Activated naive CD8-positive, alpha-beta T cell treated with anti-CD3 and anti-CD28 coated beads, Interleukin-2, amount 10 ng/mL, durations not matched to agents 7 days and 5 days (primary cell): ENCODE measurements around the gene SCUBE1. TPM values are rescaled to one million over a fixed set of nuclear protein-coding genes. Genes with fewer than 3 reads are reported as not detected.

Experiments used
- ATAC-seq: fragments of 150-1000 bp; cut with Tn5 transposase; one replicate; pipeline ENCODE4 v1.10.0; 2021; ENCODE audit warnings: low read depth, moderate library complexity
- POLR2A ChIA-PET: fragments of 350-600 bp; sonication (Branson Sonifier 250); formaldehyde crosslinking; loops from one replicate; lab custom pipeline; 2021; ENCODE audit warnings: antibody characterized with exemption; lab: Charles Lee
- DNase-seq: peaks from one replicate; pipeline ENCODE4 v3.0.0; 2021
- H3K27ac Mint-ChIP-seq: one replicate; pipeline ENCODE4 v1.8.0; 2022; ENCODE audit warnings: mild to moderate bottlenecking, mixed read lengths
- H3K27me3 Mint-ChIP-seq: one replicate; pipeline ENCODE4 v1.8.0; 2022; ENCODE audit warnings: mild to moderate bottlenecking, moderate library complexity, mixed read lengths
- H3K36me3 Mint-ChIP-seq: one replicate; pipeline ENCODE4 v1.8.0; 2021; ENCODE audit warnings: mild to moderate bottlenecking, mixed read lengths
- H3K4me1 Mint-ChIP-seq: one replicate; pipeline ENCODE4 v1.8.0; 2021; ENCODE audit warnings: mixed read lengths
- H3K4me3 Mint-ChIP-seq: one replicate; pipeline ENCODE4 v1.8.0; 2022; ENCODE audit warnings: mild to moderate bottlenecking, moderate library complexity, mixed read lengths
- H3K9me3 Mint-ChIP-seq: one replicate; pipeline ENCODE4 v1.8.0; 2021; ENCODE audit warnings: mixed read lengths
- total RNA-seq, 2 experiments: library from RNA; stranded (reverse); gene quantifications; one replicate each; pipeline ENCODE4 v1.2.3, GENCODE V29; 2021

Gene SCUBE1
- total RNA-seq, 2 experiments from 2014 or later, result 0.03 to 0.20 TPM

- Mint-ChIP-seq H3K27ac (no peak overlapping the region), H3K36me3 (no peaks in the 10 kb centered on the region), H3K27me3 (peaks cover 10% of the 10 kb centered on the region), H3K9me3 (no peaks in the 10 kb centered on the region), H3K4me3 (no peak overlapping the region), H3K4me1 (peaks cover 4% of the 10 kb centered on the region)
- no peak for DNase-seq
- POLR2A ChIA-PET, result no interaction called here
- no peak for ATAC-seq
These were observed 12.7 kb downstream of the SCUBE1 start for GRCh38 chr22:43330178-43331068.

DNA sequence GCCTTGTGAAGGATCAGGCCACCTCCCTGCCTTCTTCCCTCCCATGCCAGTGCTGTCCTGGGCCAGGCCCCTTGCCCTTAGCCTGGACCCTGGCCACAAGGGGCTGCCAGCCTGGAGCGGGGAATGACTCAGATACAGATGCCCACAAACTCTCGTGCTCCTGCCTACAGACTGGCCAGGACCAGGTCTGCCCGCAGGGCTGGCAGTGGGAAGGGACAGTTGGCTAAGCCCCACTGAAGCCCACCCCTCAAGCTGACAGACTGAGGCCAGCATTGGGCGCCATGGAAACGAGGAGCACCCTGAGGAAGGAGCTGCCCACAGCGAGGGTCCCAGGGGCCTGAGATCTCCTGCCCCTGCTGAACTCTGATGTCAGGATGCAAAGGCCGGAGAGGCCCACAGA, 14.1 kb downstream of the SCUBE1 start:
- Mint-ChIP-seq H3K4me1 (peaks cover 4% of the 10 kb centered on the region), H3K9me3 (no peaks in the 10 kb centered on the region), H3K27me3 (peaks cover 11% of the 10 kb centered on the region), H3K27ac (no peak overlapping the region), H3K4me3 (no peak overlapping the region), H3K36me3 (no peaks in the 10 kb centered on the region)
- no peak for ATAC-seq
- no peak for DNase-seq
- POLR2A ChIA-PET, result no interaction called here

DNA sequence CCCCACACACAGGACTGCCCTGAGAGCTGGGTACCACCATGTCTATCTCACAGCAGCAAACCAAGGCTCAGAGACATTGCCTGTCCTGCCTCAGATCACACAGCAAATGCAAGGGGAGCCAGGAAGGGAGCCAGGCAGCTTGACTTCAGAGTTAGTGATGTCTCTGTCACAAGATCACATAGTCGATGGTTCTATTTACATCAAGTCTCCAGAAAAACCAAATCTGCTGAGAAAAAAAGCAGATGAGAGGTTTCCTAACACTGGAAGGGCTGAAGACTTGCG, 16.1 kb downstream of the SCUBE1 start:
- DNase-seq, result no peak
- H3K4me1 Mint-ChIP-seq, result peaks cover 4% of the 10 kb centered on the region
- H3K27me3 Mint-ChIP-seq, result peaks cover 11% of the 10 kb centered on the region
- H3K36me3 Mint-ChIP-seq, result no peaks in the 10 kb centered on the region
- H3K27ac Mint-ChIP-seq, result no peak overlapping the region
- H3K4me3 Mint-ChIP-seq, result no peak overlapping the region
- POLR2A ChIA-PET, result no interaction called here
- no peak for ATAC-seq
- no peaks in the 10 kb centered on the region for H3K9me3 Mint-ChIP-seq

DNA sequence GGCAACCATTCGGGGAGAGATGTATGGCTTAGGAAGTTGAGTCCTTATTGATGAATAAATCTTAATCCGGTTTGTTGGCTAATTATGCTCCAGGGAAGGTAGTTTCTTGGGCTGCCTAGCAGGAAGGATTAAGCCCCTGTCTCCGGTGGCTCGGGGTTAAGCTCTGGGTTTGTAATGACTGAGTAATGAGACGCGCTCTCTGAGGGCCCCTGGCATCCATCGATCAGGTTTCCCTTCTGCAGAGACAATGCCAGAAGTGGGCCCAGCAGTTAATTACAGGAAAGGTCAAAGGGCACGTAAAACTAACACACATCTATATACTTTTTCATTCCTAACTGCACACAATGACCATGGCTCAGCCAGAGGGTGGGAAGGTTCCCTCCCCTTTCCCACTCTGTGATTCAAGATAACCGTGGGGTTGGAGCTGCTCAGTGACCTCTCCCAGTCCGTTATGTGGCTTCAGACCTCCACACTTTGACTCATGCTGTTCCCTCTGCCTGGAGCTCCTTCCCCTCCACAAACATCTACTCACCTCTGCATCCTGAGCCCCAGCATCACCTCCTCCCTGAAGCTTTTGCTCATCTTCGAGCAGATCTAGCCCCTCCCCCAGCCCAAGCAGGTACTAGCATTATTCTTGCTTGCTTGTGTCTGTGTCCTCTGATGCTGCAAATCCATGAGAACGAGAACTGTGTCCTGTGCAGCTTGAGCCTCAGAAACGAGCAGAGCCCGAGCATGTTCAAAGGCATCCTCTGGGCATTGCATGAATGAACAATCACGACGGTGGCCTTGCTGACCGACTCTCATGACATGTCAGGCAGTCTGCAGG, 16.6 kb downstream of the SCUBE1 start:
- no peak for ATAC-seq
- no peak overlapping the region for H3K4me3 Mint-ChIP-seq
- H3K4me1 Mint-ChIP-seq, result peaks cover 4% of the 10 kb centered on the region
- no peak for DNase-seq
- H3K27ac Mint-ChIP-seq, result no peak overlapping the region
- H3K27me3 Mint-ChIP-seq, result peaks cover 11% of the 10 kb centered on the region
- no peaks in the 10 kb centered on the region for H3K9me3 Mint-ChIP-seq
- POLR2A ChIA-PET, result no interaction called here
- H3K36me3 Mint-ChIP-seq, result no peaks in the 10 kb centered on the region

DNA sequence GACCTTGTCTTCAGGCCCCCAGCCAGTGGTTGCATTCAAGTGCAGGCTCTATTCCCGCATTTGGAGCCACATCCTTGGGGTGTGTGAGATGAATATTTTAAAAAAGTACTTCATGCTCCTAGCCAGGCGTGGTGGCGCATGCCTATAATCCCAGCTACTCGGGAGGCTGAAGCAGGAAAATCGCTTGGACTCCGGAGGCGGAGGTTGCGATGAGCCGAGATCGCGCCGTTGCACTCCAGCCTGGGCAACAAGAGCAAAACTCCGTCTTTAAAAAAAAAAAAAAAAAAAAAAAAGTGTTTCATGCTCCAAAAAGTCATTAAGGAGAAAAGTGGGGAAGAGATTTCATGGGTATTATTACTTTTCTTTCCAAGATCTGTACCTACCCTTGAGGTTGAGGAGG, 18.0 kb downstream of the SCUBE1 start:
- no peak overlapping the region for H3K4me3 Mint-ChIP-seq

DNA sequence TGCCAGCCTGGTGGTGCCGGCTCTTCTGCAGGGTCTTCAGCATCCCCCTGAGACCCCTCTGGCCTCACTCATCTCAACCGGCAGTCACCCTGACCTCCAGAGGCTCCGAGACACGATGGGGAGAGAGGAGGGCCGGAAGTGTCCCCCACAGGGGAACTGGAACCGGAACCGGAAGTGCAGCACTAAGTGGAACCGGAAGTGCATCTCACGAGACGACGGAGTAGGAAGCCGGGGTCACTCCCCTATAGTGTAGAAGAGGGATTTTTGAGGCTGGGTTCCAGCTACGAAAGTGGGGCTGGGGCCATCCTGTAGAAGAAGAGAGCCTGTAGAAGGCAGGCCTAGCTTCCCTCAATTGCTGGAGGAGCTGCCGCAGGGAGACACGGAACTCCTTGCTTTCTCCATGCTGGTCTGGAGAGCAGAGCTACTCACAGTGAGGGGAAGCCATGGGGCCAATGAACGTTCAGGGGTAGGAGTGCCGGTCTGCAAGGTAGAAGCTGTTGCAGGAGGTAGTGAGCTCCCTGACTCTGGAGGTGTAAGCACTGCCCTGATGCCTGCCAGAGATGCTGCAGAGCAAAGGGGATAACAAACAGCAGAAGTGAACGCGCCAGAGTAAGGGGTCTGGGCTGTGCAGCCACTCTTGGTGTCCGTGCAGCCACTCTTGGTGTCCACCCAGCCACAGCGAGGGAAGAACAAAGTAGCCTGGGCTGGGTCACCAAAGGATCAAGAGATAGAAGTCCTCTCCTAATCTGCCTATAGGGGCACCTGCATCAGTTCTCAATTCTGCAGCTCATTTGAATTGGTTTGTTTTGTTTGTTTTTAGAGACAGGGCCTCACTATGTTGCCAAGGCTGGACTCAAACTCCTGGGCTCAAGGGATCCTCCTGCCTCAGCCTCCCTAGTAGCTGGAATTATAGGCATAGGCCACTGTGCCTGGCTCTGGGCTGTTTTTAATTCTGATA, 21.9 kb downstream of the SCUBE1 start:
- DNase-seq, result no peak
- no peak overlapping the region for H3K27ac Mint-ChIP-seq

More for the DNA sequence above, 18.0 kb downstream of the SCUBE1 start:
- POLR2A ChIA-PET, result no interaction called here
- Mint-ChIP-seq H3K27me3 (peaks cover 11% of the 10 kb centered on the region), H3K27ac (no peak overlapping the region), H3K9me3 (no peaks in the 10 kb centered on the region), H3K36me3 (no peaks in the 10 kb centered on the region), H3K4me1 (peaks cover 2% of the 10 kb centered on the region)
- no peak for DNase-seq
- ATAC-seq, result no peak

DNA sequence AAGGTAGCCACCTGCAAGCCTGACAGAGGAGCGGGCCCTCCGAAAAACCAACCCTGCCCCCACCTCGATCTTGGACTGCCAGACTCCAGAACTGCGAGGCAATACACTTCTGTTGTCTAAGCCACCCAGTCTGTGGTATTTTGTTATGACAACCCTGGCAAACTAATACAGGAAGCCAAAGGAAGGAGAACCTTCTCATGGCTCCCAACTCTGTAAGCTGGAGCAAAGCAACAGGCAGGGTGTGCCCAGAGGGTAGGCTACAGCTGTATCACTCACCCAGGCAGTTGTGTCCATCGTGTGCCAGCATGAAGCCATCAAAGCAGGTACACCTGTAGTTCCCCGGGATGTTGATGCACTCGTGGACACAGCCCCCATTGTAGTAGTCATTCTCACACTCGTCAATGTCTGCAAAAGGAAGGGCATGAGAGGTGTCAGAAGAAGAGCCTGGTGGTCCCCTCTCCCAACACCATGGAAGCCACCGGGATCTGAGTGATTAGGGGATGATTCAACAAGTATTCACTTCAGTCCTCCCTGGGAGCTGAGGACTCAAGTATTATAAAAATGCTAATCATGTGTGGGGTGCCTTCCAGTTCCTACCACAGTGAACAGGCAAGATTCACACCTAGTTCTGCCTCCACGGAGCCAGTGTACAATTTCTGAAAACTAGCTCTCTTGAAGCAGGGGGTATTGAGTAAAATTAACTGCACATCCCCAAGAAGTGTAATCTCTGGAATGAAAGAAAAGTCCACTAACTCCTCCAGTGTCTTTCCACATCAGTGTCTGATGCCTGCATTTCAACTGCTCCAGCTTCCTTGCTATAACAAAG, 23.3 kb downstream of the SCUBE1 start:
- H3K27ac Mint-ChIP-seq, result no peak overlapping the region
- H3K4me3 Mint-ChIP-seq, result no peak overlapping the region
- POLR2A ChIA-PET, result no interaction called here
- no peaks in the 10 kb centered on the region for H3K4me1 Mint-ChIP-seq
- H3K36me3 Mint-ChIP-seq, result no peaks in the 10 kb centered on the region
- H3K9me3 Mint-ChIP-seq, result no peaks in the 10 kb centered on the region
- no peak for ATAC-seq
- peaks cover 4% of the 10 kb centered on the region for H3K27me3 Mint-ChIP-seq
- DNase-seq, result no peak

More for the DNA sequence above, 21.9 kb downstream of the SCUBE1 start:
- Mint-ChIP-seq H3K27me3 (peaks cover 7% of the 10 kb centered on the region), H3K36me3 (no peaks in the 10 kb centered on the region), H3K9me3 (no peaks in the 10 kb centered on the region), H3K4me3 (no peak overlapping the region), H3K4me1 (no peaks in the 10 kb centered on the region)
- ATAC-seq, result no peak
- POLR2A ChIA-PET, result no interaction called here

- DNase-seq (no peak), ATAC-seq (no peak)
- Mint-ChIP-seq H3K27ac (no peak overlapping the region), H3K4me1 (no peaks in the 10 kb centered on the region), H3K27me3 (peaks cover 4% of the 10 kb centered on the region), H3K36me3 (no peaks in the 10 kb centered on the region), H3K9me3 (no peaks in the 10 kb centered on the region), H3K4me3 (no peak overlapping the region)
- POLR2A ChIA-PET, result no interaction called here
These were observed 25.9 kb downstream of the SCUBE1 start for GRCh38 chr22:43317239-43317638.

GRCh38 chr22:43315687-43316217, 27.4 kb downstream of the SCUBE1 start:
- Mint-ChIP-seq H3K4me3 (no peak overlapping the region), H3K4me1 (no peaks in the 10 kb centered on the region), H3K9me3 (no peaks in the 10 kb centered on the region), H3K27ac (no peak overlapping the region), H3K27me3 (peaks cover 4% of the 10 kb centered on the region), H3K36me3 (no peaks in the 10 kb centered on the region)
- POLR2A ChIA-PET, result no interaction called here
- no peak for DNase-seq
- no peak for ATAC-seq

DNA sequence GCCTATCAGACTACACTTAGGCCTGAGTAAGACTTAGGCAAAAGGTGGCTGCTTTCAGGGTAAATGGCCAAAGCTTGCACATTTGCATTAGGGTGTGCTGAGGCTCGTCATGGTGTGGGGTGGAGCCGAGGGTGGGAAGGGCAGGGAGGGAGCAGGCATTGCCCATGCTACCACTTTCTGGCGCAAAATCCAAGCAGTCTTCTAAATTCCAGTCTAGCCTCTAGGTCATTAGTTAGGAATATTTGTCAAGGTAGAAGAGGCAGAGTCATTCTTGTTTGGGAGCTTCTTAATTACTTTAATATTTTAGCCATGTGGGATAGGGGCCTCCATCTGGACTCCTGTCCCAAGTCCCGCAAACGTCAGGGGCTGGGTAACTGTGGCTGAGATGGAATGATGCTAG, 28.6 kb downstream of the SCUBE1 start:
- Mint-ChIP-seq H3K9me3 (no peaks in the 10 kb centered on the region), H3K27ac (no peak overlapping the region), H3K27me3 (peaks cover 8% of the 10 kb centered on the region), H3K4me1 (no peaks in the 10 kb centered on the region), H3K4me3 (no peak overlapping the region), H3K36me3 (no peaks in the 10 kb centered on the region)
- no peak for ATAC-seq
- DNase-seq, result no peak
- POLR2A ChIA-PET, result no interaction called here

DNA sequence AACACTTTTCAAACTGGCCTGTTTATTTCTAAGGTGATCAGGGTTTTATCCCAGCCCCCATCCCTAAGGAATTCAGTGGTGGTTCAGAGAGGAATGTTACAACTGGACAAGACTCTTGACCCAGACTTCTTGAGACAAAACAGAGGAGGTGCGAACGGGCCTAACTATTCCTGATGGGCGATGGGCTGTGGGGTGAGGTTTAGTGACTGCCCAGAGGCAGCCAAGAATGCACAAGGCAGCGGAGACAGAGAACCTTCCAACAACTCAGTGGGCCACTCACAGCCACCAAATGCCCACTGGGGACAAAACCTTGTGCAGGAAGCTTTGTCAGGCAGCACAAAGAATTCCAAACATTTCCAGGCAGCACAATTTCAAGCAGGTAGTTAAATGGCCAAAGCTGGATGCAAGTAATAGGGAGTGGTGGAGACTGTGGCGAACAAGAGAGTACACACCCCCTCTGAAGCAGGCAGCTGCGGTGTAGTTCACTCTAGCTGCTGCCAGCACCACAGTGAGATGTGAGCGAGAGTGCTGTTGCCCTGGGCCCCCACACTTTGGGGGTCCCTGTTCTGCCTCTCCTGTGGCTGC, 29.2 kb downstream of the SCUBE1 start:
- Mint-ChIP-seq H3K4me1 (no peaks in the 10 kb centered on the region), H3K4me3 (no peak overlapping the region), H3K36me3 (no peaks in the 10 kb centered on the region), H3K27me3 (peaks cover 8% of the 10 kb centered on the region), H3K27ac (no peak overlapping the region), H3K9me3 (no peaks in the 10 kb centered on the region)
- POLR2A ChIA-PET, result no interaction called here
- DNase-seq, result no peak
- no peak for ATAC-seq

- no peak overlapping the region for H3K4me3 Mint-ChIP-seq
- POLR2A ChIA-PET, result no interaction called here
- ATAC-seq (no peak), DNase-seq (no peak)
- no peaks in the 10 kb centered on the region for H3K36me3 Mint-ChIP-seq
- no peaks in the 10 kb centered on the region for H3K4me1 Mint-ChIP-seq
- peaks cover 8% of the 10 kb centered on the region for H3K27me3 Mint-ChIP-seq
- no peaks in the 10 kb centered on the region for H3K9me3 Mint-ChIP-seq
- H3K27ac Mint-ChIP-seq, result no peak overlapping the region
These were observed 29.8 kb downstream of the SCUBE1 start for GRCh38 chr22:43313244-43313889.
